Tibial nerve (tissue), 4 donors: ENCODE measurements around the gene NFAT5.

Source experiments
- EP300 ChIP-seq, 2 donors: sonication (generic); formaldehyde crosslinking; IDR thresholded peaks; one replicate each; pipeline ENCODE4 v1.6.1; 2017; ENCODE audit warnings: antibody characterized with exemption in 2 of 2, mild to moderate bottlenecking in 1 of 2
- POLR2A ChIP-seq, 2 donors: fragments of 450-650 bp; IDR thresholded peaks; one replicate each; pipeline ENCODE4 v1.6.1; 2017; ENCODE audit warnings: antibody characterized with exemption in 2 of 2, mild to moderate bottlenecking in 2 of 2, moderate library complexity in 2 of 2
- TF ChIP-seq, protein P1 (sequence below), 5 experiments: fragments of 200-600 bp in 3 of 5; fragments of 450-650 bp in 2 of 5; sonication (generic) in 3 of 5; IDR thresholded peaks; one replicate each; pipeline ENCODE4 v1.5.1; 2016 to 2019; ENCODE audit warnings: antibody characterized with exemption in 5 of 5, mild to moderate bottlenecking in 3 of 5, moderate library complexity in 2 of 5

DNA sequence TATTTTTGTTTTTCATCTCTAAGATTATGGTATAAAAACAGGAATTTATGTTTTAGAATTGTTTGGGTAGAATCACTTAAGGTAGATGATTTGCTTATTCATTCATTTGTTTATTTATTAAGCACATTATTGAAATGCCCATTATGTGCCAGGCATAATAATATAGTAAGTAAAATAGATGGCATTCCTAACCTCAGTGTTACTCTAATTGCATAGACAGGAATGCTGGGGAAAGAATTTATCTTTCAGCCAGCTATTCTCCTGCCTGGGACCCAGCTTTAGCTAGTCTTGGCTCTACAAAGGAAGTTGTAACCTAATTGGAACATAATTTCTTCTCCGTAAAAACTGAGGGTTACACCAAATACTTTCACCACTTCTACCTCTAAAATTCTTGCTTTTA lies 44.6 kb downstream of the NFAT5 start:
- TF ChIP-seq, protein P1, sequence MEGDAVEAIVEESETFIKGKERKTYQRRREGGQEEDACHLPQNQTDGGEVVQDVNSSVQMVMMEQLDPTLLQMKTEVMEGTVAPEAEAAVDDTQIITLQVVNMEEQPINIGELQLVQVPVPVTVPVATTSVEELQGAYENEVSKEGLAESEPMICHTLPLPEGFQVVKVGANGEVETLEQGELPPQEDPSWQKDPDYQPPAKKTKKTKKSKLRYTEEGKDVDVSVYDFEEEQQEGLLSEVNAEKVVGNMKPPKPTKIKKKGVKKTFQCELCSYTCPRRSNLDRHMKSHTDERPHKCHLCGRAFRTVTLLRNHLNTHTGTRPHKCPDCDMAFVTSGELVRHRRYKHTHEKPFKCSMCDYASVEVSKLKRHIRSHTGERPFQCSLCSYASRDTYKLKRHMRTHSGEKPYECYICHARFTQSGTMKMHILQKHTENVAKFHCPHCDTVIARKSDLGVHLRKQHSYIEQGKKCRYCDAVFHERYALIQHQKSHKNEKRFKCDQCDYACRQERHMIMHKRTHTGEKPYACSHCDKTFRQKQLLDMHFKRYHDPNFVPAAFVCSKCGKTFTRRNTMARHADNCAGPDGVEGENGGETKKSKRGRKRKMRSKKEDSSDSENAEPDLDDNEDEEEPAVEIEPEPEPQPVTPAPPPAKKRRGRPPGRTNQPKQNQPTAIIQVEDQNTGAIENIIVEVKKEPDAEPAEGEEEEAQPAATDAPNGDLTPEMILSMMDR (IDR thresholded peaks at IDR 0.05) = no peak
- no peak for TF ChIP-seq POLR2A (IDR thresholded peaks at IDR 0.05)
- TF ChIP-seq EP300 (IDR thresholded peaks at IDR 0.05) = no peak
